A673 (cell line): ENCODE measurements around the gene ABCF1. TPM values are rescaled to one million over a fixed set of nuclear protein-coding genes. Genes with fewer than 3 reads are reported as not detected.

Experiments used
- BruUV-seq: library from RNA; stranded (reverse); fragments of 400-500 nt; replicated peaks from 2 replicates; lab custom pipeline; 2021; lab: Mats Ljungman, UMichigan
- CTCF ChIA-PET: fragments of 300-600 bp; sonication (Branson Sonifier 250); formaldehyde crosslinking; loops from one replicate; lab custom pipeline; 2022; ENCODE audit warnings: antibody characterized with exemption; lab: Charles Lee
- POLR2A ChIA-PET: fragments of 300-600 bp; sonication (Branson Sonifier 250); formaldehyde crosslinking; loops from one replicate; lab custom pipeline; 2022; ENCODE audit warnings: antibody characterized with exemption; ENCODE audit not compliant: low non-redundant PET; lab: Charles Lee
- DNase-seq: peaks from one replicate; pipeline ENCODE4 v3.0.0-alpha.2; 2015; ENCODE audit warnings: low spot score
- H3K27ac ChIP-seq: fragments of 200-600 bp; sonication (generic); 2 replicates; pipeline ENCODE4 v1.5.1; 2016; ENCODE audit warnings: mixed run types, low read depth, mild to moderate bottlenecking, mixed read lengths, antibody characterized with exemption, low read length; ENCODE audit not compliant: poor library complexity, severe bottlenecking
- H3K27me3 ChIP-seq: fragments of 200-600 bp; sonication (generic); replicated peaks from 2 replicates; pipeline ENCODE4 v1.6.1; 2017; ENCODE audit warnings: mixed run types, low read depth, mild to moderate bottlenecking, mixed read lengths, antibody characterized with exemption, low read length; ENCODE audit not compliant: insufficient read depth, poor library complexity
- H3K36me3 ChIP-seq: fragments of 200-600 bp; sonication (generic); 2 replicates; pipeline ENCODE4 v1.6.1; 2016; ENCODE audit warnings: mixed run types, mild to moderate bottlenecking, mixed read lengths, antibody characterized with exemption, low read length; ENCODE audit not compliant: insufficient read depth, poor library complexity, severe bottlenecking
- H3K4me1 ChIP-seq: fragments of 200-600 bp; sonication (generic); 2 replicates; pipeline ENCODE4 v1.6.1; 2017; ENCODE audit warnings: mixed run types, mild to moderate bottlenecking, mixed read lengths, antibody characterized with exemption, low read length; ENCODE audit not compliant: insufficient read depth, poor library complexity, severe bottlenecking
- H3K4me3 ChIP-seq: fragments of 200-600 bp; sonication (generic); 2 replicates; pipeline ENCODE4 v1.5.1; 2016; ENCODE audit warnings: low read depth, mixed run types, mild to moderate bottlenecking, mixed read lengths, low read length; ENCODE audit not compliant: poor library complexity, severe bottlenecking
- H3K9me3 ChIP-seq: fragments of 200-600 bp; sonication (generic); 2 replicates; pipeline ENCODE4 v1.6.1; 2016; ENCODE audit warnings: mixed run types, low read depth, mild to moderate bottlenecking, mixed read lengths, antibody characterized with exemption, low read length; ENCODE audit not compliant: poor library complexity, severe bottlenecking
- EZH2 ChIP-seq: fragments of 200-600 bp; sonication (generic); IDR thresholded peaks from 2 replicates; pipeline ENCODE4 v1.6.1; 2017; ENCODE audit warnings: borderline replicate concordance, low read depth, mild to moderate bottlenecking, mixed read lengths, antibody characterized with exemption, low read length; ENCODE audit not compliant: poor library complexity, severe bottlenecking
- intact Hi-C: fragments of 100-400 bp; cut with micrococcal nuclease; formaldehyde crosslinking; loops from one replicate; pipeline ENCODE4 v1.10.0; 2022; ENCODE audit not compliant: unreplicated experiment
- total RNA-seq: library from RNA; stranded (reverse); gene quantifications from 2 replicates; pipeline ENCODE4 v1.2.3, GENCODE V29; 2021
- TF ChIP-seq, protein P1 (sequence below): fragments of 300-800, 200-600 bp; sonication (generic); conservative IDR thresholded peaks from 2 replicates; pipeline ENCODE4 v1.5.1; 2017; ENCODE audit warnings: low read depth, mild to moderate bottlenecking, antibody characterized with exemption, low read length, moderate library complexity, mixed read lengths

Gene ABCF1
- total RNA-seq, 1 experiment from 2014 or later = 119 TPM

DNA sequence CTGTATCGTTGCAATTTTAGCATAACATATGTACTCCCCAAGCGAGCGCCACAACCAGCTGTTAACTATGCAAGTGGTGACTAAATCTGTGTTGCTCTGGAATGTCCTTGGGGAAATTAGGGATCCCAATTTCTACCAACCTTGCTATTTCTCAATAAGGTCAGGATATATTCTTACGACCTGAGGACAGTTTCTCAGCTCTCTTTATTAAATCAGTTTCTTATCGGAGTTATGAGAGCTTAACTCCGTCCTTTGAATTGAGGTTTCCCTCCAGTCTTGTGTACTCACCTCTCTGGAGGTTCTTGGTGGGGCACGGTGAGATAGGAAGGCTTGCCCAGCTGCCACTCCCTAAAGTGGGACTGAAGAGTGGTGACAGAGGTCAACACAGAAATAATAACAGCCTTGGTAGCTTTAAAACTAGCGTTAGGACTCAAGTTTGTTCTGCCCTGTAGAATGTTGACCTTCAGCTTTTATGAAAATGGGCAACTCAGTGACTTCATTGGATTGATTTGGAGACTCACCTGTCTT lies 47.1 kb downstream of the ABCF1 start:
- intact Hi-C loops = no loop called here
- H3K27me3 ChIP-seq = no peaks in the 10 kb centered on the region
- no peak for DNase-seq
- H3K4me3 ChIP-seq = peak overlapping the region; percentile 81
- ChIA-PET POLR2A (interaction anchor here (1.1 kb wide), 1 partner anchor 102 kb away, joined by 5 read pairs; no protein-coding TSS in a partner anchor), CTCF (interaction anchor here (0.6 kb wide), 1 partner anchor 28 kb away, joined by 3 read pairs; no protein-coding TSS in a partner anchor)
- TF ChIP-seq, protein P1, sequence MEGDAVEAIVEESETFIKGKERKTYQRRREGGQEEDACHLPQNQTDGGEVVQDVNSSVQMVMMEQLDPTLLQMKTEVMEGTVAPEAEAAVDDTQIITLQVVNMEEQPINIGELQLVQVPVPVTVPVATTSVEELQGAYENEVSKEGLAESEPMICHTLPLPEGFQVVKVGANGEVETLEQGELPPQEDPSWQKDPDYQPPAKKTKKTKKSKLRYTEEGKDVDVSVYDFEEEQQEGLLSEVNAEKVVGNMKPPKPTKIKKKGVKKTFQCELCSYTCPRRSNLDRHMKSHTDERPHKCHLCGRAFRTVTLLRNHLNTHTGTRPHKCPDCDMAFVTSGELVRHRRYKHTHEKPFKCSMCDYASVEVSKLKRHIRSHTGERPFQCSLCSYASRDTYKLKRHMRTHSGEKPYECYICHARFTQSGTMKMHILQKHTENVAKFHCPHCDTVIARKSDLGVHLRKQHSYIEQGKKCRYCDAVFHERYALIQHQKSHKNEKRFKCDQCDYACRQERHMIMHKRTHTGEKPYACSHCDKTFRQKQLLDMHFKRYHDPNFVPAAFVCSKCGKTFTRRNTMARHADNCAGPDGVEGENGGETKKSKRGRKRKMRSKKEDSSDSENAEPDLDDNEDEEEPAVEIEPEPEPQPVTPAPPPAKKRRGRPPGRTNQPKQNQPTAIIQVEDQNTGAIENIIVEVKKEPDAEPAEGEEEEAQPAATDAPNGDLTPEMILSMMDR = no peak
- TF ChIP-seq EZH2 = no peak
- H3K4me1 ChIP-seq = peaks cover 18% of the 10 kb centered on the region
- H3K9me3 ChIP-seq = no peaks in the 10 kb centered on the region
- BruUV-seq = no TSS peak
- H3K36me3 ChIP-seq = peaks cover 62% of the 10 kb centered on the region
- peak overlapping the region; percentile 99 for H3K27ac ChIP-seq

DNA sequence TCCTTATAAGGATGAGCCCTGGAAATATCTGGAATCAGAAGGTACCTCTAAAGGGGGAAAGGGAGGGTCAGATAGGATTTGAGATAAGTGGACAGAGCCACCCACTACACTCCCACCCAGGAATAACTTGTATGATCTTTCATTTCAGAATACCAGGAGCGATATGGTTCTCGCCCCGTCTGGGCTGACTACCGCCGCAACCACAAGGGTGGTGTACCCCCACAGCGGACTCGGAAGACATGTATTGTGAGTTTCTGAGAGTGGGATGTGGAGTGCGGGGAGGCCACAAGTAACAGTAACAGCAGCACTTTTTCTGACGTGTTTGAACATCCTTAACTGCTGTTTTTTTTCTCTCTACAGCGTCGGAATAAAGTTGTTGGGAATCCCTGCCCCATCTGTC lies 48.3 kb downstream of the ABCF1 start:
- H3K4me1 ChIP-seq = peaks cover 6% of the 10 kb centered on the region
- DNase-seq = no peak
- no peaks in the 10 kb centered on the region for H3K9me3 ChIP-seq
- H3K27ac ChIP-seq = no peak overlapping the region
- BruUV-seq = no TSS peak
- ChIA-PET POLR2A (interaction anchor here (0.6 kb wide), 1 partner anchor 258 kb away, joined by 4 read pairs; no protein-coding TSS in a partner anchor), CTCF (no interaction called here)
- no peaks in the 10 kb centered on the region for H3K27me3 ChIP-seq
- H3K36me3 ChIP-seq = peaks cover 59% of the 10 kb centered on the region
- TF ChIP-seq, protein P1 = no peak
- no peak for TF ChIP-seq EZH2
- intact Hi-C loops = no loop called here
- H3K4me3 ChIP-seq = no peak overlapping the region

DNA sequence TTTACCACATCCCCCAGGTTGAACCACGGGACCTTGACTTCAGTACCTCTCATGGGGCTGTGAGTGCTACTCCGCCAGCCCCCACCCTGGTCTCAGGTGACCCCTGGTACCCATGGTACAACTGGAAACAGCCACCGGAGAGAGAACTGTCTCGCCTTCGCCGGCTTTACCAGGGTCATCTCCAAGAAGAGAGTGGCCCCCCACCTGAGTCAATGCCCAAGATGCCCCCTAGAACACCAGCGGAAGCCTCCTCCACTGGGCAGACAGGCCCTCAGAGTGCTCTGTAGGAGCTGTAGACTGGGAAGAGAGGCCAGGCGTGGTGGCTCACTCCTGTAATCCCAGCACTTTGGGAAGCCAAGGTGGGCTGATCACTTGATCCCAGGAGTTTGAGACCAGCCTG lies 54.3 kb downstream of the ABCF1 start:
- no peaks in the 10 kb centered on the region for H3K4me1 ChIP-seq
- POLR2A ChIA-PET = interaction anchor here (0.6 kb wide), 1 partner anchor 11 kb away, joined by 3 read pairs; no protein-coding TSS in a partner anchor
- CTCF ChIA-PET = no interaction called here
- DNase-seq = no peak
- no peak overlapping the region for H3K4me3 ChIP-seq
- TF ChIP-seq, protein P1 = no peak
- no peak for TF ChIP-seq EZH2
- intact Hi-C loops = no loop called here
- H3K27ac ChIP-seq = no peak overlapping the region
- no peaks in the 10 kb centered on the region for H3K27me3 ChIP-seq
- no TSS peak for BruUV-seq
- peaks cover 63% of the 10 kb centered on the region for H3K36me3 ChIP-seq
- H3K9me3 ChIP-seq = no peaks in the 10 kb centered on the region
